Measurements from ENCODE around the gene PNLIP.

- no peak for TF ChIP-seq CTCF (IDR thresholded peaks at IDR 0.05; ENCODE audit: insufficient read depth, low read length)
- TF ChIP-seq POLR2AphosphoS5 (IDR thresholded peaks at IDR 0.05; ENCODE audit: low read depth) = no peak
- TF ChIP-seq SPI1 (IDR thresholded peaks at IDR 0.05; ENCODE audit: borderline replicate concordance, low read depth) = no peak
- no peak for TF ChIP-seq GABPA (IDR thresholded peaks at IDR 0.05; ENCODE audit: low read depth)
These were observed 48.8 kb downstream of the PNLIP start for GRCh38 chr10:116594525-116595035.

All from HL-60 (cell line).